Muscle layer of duodenum (tissue), 2 donors: ENCODE data around the gene SAMM50.

Experiments used
- H3K27ac ChIP-seq: one replicate; pipeline ENCODE4 v1.7.0; 2013; ENCODE audit warnings: mild to moderate bottlenecking, low read length
- H3K27me3 ChIP-seq: one replicate; pipeline ENCODE4 v1.7.0; 2013; ENCODE audit warnings: low read depth, mild to moderate bottlenecking, control low read depth, low read length
- H3K36me3 ChIP-seq, 2 donors: one replicate each; pipeline ENCODE4 v1.7.0; 2013; ENCODE audit warnings: low read length in 2 of 2, control low read depth in 1 of 2, mild to moderate bottlenecking in 1 of 2; ENCODE audit not compliant: insufficient read depth in 2 of 2, control insufficient read depth in 1 of 2
- H3K4me1 ChIP-seq, 2 donors: one replicate each; pipeline ENCODE4 v1.7.0; 2013; ENCODE audit warnings: low read length in 2 of 2, mild to moderate bottlenecking in 2 of 2, control low read depth in 1 of 2, moderate library complexity in 1 of 2; ENCODE audit not compliant: insufficient read depth in 2 of 2, control insufficient read depth in 1 of 2
- H3K4me3 ChIP-seq, 2 donors: one replicate each; pipeline ENCODE4 v1.7.0; 2013; ENCODE audit warnings: low read length in 2 of 2, low read depth in 1 of 2, mild to moderate bottlenecking in 1 of 2
- H3K9me3 ChIP-seq, 2 donors: one replicate each; pipeline ENCODE4 v1.7.0; 2013; ENCODE audit warnings: low read length in 2 of 2, control low read depth in 1 of 2, mild to moderate bottlenecking in 1 of 2; ENCODE audit not compliant: control insufficient read depth in 1 of 2
- donor health status: healthy.

The SAMM50 gene

DNA sequence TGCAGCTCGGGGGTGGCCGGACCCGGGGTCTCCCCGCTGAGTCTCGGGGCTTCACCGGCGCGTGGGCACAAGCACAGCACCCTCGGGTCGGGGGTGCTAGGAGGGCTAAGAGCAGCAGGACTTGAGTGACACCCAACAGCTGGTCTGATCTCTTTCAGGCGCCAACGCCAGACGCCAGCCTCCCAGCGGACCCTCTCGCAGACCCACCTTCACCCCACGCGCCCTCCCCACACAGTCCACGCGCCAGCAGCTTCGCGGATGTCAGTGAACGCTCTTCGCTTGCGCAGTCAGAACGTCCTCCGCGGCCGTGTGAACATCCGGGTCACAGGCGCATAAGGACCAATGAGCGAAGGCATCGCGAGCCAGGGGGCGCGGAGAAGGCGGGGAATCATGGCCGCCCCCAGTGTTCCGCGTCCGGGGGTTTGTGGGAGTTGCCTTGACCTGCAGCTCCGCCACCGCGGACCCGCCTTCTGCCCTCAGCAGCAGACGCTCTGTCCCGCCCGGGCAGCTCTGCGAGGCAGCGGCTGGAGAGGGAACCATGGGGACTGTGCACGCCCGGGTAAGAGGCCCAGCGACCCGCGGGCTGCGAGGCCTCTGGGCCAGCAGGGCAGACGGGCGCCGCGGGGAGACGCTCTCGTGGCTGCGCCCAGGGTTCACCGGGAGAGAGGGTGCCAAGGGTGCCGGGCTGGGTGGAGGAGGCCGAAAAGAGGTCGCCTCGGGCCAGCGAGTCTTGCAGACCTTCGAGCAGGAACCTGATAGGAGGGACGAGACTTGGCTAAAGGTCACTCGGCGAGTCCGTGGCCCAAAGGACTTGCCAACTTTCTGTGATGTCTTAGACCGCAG is at the start of gene SAMM50:
Gene SAMM50, plus strand, starts transcription at position 403 of the 843 bp plus-strand sequence. Its CDS starts 136 bp downstream, at position 539.
- Histone ChIP-seq H3K27ac (peak within 1 kb of the TSS; percentile 61), H3K4me3 (peak within 1 kb of the TSS; percentile 83 to 88), H3K4me1 (peaks cover 13 to 24% of the 10 kb centered on the region in 2 donors)

DNA sequence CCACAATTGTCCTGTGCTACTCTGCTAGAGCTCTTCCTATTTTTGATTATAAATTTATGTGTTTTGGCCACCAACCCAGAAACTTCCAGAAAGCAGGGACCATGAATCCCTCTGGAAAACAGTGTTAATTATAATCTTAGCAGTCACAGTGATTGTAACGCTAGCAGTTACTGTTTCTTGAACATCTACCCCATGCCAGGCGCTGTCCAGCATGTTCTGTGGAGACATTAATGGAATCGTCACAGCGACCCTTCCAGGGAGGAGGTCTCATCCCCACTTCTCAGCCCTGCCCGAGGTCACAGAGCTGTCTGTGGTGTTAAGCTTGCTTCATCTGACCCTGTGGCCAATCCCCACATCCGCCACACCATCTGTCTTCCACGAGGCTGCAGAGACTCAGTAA is 49.6 kb upstream of the SAMM50 start:
- no peaks in the 10 kb centered on the region for H3K27me3 ChIP-seq
- H3K4me1 ChIP-seq: no peaks in the 10 kb centered on the region
- no peak overlapping the region for H3K4me3 ChIP-seq
- H3K27ac ChIP-seq: no peak overlapping the region
- no peaks in the 10 kb centered on the region for H3K36me3 ChIP-seq
- H3K9me3 ChIP-seq: no peaks in the 10 kb centered on the region

More for the DNA sequence above, at the start of gene SAMM50:
- no peaks in the 10 kb centered on the region for H3K27me3 ChIP-seq
- no peaks in the 10 kb centered on the region for H3K36me3 ChIP-seq
- no peaks in the 10 kb centered on the region for H3K9me3 ChIP-seq

DNA sequence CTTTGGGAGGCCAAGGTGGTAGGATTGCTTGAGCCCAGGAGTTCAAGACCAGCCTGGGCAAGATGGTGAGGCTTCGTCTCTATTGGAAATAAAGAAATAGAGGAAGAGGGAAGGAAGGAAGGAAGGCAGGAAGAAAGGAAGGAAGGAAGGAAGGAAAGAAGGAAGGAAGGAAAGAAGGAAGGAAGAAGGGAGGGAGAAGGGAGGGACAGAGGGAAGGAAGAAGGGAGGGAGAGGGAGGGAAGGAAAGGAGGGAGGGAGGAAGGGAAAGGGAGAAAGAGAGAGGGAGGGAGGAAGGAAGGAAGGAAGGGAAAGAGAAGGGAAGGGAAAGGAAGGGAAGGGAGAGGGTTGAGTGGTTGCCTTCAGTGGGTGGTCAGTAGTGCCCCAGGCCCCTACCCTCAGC is 45.5 kb upstream of the SAMM50 start:
- Histone ChIP-seq H3K9me3 (no peaks in the 10 kb centered on the region), H3K4me1 (no peaks in the 10 kb centered on the region), H3K4me3 (no peak overlapping the region), H3K27ac (no peak overlapping the region), H3K36me3 (no peaks in the 10 kb centered on the region), H3K27me3 (no peaks in the 10 kb centered on the region)

DNA sequence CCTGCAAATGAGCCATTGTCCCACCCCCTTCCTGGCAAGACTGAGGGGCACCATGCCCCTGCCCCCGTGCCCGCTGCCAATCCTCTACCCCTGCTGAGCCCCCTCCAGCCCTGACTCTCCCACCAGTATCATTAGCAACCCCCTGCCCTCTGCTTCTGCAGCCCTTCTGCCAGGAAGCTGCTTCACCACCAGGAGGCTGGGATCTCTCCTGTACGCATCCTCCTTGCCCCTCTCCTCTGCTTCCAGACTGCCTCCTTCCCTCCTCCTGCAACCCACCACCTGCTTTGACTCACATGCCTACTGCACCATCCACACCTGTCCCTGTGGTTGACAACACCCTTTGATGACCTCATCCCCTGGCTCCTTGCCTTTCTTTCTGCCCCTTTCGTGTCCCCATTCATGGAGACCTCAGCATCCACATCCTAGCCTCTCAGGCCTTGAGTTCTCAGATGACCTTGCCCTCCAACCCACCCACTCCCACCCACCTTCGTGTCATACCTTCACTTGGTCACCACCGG is 45.0 kb upstream of the SAMM50 start:
- H3K36me3 ChIP-seq: no peaks in the 10 kb centered on the region
- no peak overlapping the region for H3K27ac ChIP-seq
- no peaks in the 10 kb centered on the region for H3K27me3 ChIP-seq
- H3K4me1 ChIP-seq: no peaks in the 10 kb centered on the region
- no peaks in the 10 kb centered on the region for H3K9me3 ChIP-seq
- no peak overlapping the region for H3K4me3 ChIP-seq

DNA sequence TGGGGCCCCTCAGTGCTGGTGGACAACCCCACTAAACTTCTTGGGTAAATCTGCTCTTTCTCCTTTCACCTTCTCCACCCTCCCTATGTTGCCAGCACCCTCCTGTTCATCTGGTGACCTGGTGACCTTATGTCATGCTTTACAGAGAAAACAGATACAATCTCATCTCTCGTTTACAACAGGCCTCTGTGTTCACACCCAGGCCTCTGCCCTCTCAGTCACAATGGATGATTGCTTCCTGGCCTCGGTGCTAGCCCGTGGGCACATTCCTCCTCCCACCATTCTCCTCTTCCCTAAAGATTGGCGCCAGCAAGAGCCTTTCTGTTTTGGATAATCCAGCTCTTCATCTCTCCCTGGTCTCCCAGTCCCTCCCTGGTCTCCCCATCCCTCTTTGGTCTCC is 43.9 kb upstream of the SAMM50 start:
- Histone ChIP-seq H3K4me3 (no peak overlapping the region), H3K4me1 (no peaks in the 10 kb centered on the region), H3K9me3 (no peaks in the 10 kb centered on the region), H3K27me3 (no peaks in the 10 kb centered on the region), H3K36me3 (no peaks in the 10 kb centered on the region), H3K27ac (no peak overlapping the region)

DNA sequence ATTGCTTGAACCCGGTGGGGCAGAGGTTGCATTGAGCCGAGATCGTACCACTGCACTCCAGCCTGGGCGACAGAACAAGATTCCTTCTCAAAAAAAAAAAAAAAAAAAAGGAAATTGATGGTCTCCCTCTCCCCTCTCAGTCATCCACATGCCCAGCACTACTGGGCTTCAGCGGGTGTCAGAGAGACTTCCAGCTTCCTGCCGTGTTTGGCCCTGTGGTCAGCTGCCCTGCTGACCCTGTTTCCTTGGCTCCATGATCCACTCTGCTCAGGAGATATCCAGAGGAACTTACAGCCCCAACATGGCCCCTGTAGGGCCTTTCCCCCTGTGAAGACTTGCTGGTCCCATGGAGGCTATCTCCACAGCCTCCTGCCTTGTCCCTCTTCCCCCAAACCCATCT is 37.7 kb upstream of the SAMM50 start:
- Histone ChIP-seq H3K27me3 (no peaks in the 10 kb centered on the region), H3K9me3 (no peaks in the 10 kb centered on the region), H3K4me1 (no peaks in the 10 kb centered on the region), H3K27ac (no peak overlapping the region), H3K36me3 (no peaks in the 10 kb centered on the region), H3K4me3 (no peak overlapping the region)

DNA sequence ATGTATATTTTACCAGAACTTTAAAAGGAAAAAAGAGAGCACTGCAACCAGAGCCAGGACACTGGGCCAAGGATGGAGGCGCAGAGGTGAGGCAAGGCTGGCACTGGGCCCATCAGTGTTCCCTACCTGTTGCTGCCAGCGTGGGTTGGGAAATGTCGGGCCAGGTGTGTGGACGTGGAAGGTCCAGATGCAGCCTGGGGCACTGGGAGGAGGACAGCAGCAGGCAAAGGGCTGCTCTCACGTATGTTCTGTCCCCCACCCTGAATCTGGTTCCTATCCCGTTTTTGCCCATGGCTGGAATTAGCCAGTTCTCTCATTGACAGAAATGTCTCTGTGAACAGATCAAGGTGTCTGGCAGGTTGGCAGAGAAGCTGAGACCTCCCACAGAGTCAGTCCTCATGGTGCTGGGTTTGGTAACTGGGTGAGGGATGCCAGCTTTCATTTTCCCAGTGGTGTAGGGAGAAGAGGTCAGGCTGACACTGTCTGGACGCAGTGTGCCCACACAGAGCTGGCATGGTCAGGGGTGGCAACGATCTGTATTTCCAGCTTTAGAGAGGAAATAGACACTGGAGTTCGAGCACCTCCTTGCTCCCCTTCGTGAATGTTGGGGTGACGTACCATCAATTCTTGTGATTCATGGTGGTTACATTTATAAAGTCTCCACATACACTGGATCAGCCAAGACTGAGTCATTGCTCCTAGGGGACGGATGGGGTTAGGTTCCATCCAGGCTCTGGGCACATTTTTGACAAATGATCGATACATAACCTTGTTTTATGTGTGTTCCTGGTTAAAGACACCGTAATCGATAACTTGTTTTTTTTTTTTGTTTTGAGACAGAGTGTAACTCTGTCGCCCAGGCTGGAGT is 35.9 kb upstream of the SAMM50 start:
- H3K36me3 ChIP-seq: no peaks in the 10 kb centered on the region
- H3K9me3 ChIP-seq: no peaks in the 10 kb centered on the region
- no peak overlapping the region for H3K4me3 ChIP-seq
- H3K27me3 ChIP-seq: no peaks in the 10 kb centered on the region
- H3K27ac ChIP-seq: no peak overlapping the region
- H3K4me1 ChIP-seq: no peaks in the 10 kb centered on the region

DNA sequence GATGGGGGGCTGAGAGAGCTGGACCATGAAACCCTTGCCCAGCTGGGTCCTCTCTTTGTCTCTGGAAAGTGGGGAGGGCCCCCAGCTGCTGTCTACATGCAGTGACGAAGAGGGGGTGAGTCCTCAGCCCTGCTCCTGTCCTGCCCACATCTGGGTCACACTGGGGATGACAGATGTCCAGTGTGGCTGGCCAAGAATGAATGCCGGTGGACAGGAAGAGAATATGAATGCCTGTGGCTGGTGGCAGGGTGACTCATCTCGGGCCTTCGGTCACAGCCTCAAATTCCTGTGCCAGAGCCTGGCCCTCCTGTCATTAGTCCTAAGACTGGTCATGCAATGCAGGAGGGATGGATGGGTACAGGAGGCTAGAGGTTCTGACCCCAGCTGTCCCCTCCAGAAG is 33.9 kb upstream of the SAMM50 start:
- no peak overlapping the region for H3K27ac ChIP-seq
- H3K27me3 ChIP-seq: no peaks in the 10 kb centered on the region
- no peaks in the 10 kb centered on the region for H3K4me1 ChIP-seq
- H3K9me3 ChIP-seq: no peaks in the 10 kb centered on the region
- no peak overlapping the region for H3K4me3 ChIP-seq
- H3K36me3 ChIP-seq: no peaks in the 10 kb centered on the region

DNA sequence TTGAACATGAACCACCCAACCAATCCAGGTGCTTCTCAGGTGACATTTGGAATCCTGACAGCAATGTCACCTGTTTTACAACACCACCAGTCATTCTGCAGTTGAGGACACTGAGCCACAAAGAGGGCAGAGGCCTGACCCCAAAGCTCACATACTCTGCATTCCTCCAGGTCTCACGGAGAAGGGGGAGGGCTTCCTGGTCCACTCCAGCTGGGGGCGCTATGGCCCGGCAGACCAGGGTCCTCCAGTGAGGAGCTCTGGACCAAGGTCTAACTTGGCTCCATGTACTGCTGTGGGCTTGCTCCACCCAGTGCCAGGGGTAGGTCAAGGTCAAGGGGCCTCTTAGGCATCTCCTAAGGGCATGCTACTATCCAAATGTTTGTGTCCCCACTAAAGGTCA is 33.1 kb upstream of the SAMM50 start:
- no peaks in the 10 kb centered on the region for H3K9me3 ChIP-seq
- no peak overlapping the region for H3K4me3 ChIP-seq
- H3K4me1 ChIP-seq: no peaks in the 10 kb centered on the region
- no peaks in the 10 kb centered on the region for H3K27me3 ChIP-seq
- H3K27ac ChIP-seq: no peak overlapping the region
- H3K36me3 ChIP-seq: no peaks in the 10 kb centered on the region

DNA sequence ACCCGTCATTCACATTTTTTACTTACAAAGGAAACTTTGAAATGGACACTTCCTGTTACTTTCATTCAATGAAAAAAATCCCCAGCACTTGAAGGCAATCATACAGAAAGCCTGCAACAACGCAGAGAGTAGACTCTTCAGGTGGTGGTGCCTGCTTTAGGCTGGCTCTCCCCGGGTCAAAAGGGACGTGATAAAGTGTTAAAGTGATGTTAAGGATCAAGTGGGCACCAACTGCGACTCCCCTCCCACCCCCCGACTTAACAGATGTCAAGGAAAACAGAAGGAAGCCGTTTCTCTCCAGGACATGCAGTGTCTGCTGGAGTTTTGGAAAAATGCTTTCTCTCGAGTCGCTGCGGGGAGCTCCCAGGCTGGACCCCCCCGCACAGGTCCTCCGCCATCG is 32.1 kb upstream of the SAMM50 start:
- no peaks in the 10 kb centered on the region for H3K36me3 ChIP-seq
- no peaks in the 10 kb centered on the region for H3K27me3 ChIP-seq
- H3K27ac ChIP-seq: no peak overlapping the region
- no peaks in the 10 kb centered on the region for H3K4me1 ChIP-seq
- H3K9me3 ChIP-seq: no peaks in the 10 kb centered on the region
- H3K4me3 ChIP-seq: no peak overlapping the region

DNA sequence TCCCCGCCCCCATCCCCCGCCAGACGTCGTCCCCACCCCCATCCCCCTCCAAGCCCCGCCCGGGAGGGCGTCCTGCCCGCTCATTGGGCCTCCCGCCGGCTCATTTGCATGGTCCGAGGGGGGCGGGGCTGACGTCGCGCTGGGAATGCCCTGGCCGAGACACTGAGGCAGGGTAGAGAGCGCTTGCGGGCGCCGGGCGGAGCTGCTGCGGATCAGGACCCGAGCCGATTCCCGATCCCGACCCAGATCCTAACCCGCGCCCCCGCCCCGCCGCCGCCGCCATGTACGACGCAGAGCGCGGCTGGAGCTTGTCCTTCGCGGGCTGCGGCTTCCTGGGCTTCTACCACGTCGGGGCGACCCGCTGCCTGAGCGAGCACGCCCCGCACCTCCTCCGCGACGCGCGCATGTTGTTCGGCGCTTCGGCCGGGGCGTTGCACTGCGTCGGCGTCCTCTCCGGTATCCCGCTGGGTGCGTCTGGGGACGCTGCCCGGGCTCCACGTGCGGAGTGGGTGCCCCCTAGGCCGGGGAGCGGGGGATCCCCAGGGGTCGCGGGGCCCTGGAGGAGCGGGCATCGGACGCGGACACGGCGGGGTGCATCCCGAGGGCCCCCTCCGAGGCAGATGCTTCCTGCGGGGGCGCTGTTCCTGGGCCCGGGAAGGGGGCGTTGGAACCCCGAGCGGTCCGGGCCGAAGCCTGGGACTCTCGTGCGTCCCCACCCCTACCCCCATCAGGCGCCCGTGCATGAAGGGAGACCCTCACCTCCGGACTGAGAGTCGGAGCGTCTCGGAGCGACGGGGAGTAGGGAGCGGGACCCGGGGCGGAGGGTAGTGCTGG is 31.4 kb upstream of the SAMM50 start, which contains the start of gene PNPLA3:
Gene PNPLA3, plus strand, starts transcription at position 175 of the 834 bp plus-strand sequence. Its CDS starts 107 bp downstream, at position 282.
- H3K27me3 ChIP-seq: no peaks in the 10 kb centered on the region
- peak within 1 kb of the TSS; percentile 3 to 64 for H3K4me3 ChIP-seq
- H3K27ac ChIP-seq: no peak within 1 kb of the TSS
- H3K9me3 ChIP-seq: no peaks in the 10 kb centered on the region
- H3K36me3 ChIP-seq: no peaks in the 10 kb centered on the region
- no peaks in the 10 kb centered on the region for H3K4me1 ChIP-seq
